ENCODE measurements around the gene MED1.

- no peak for TF ChIP-seq CTCF (IDR thresholded peaks at IDR 0.05 in 4 of 5, conservative IDR thresholded peaks at IDR 0.05 in 1 of 5)
- no peak for TF ChIP-seq POLR2A (IDR thresholded peaks at IDR 0.05)
These were observed 57.3 kb downstream of the MED1 start for GRCh38 chr17:39393736-39394135.
